Heart right ventricle (tissue), 16 donors: Measurements from ENCODE around the gene ANKRD16. TPM values are rescaled to one million over a fixed set of nuclear protein-coding genes. Genes with fewer than 3 reads are reported as not detected.
"Not testable (repeated sequence)": the region's sequence is repeated elsewhere in the genome, so short reads cannot be mapped to it uniquely, and the experiment has no call there.

ENCODE experiments used
- ATAC-seq, 8 donors: fragments of 200-7000 bp; cut with Tn5 transposase; one replicate each; pipeline ENCODE4 v1.9.1; 2020; ENCODE audit warnings: mild to moderate bottlenecking in 8 of 8, moderate library complexity in 8 of 8, moderate number of reproducible peaks in 1 of 8
- DNase-seq, 2 donors: peaks; one replicate each; pipeline ENCODE4 v3.0.0-alpha.2; 2020
- H3K27ac ChIP-seq, 10 donors: fragments of 200-600 bp; sonication (generic) in 2 of 10; one replicate each; pipeline versions ENCODE4 v1.5.0 to v1.8.0; 2020 to 2022; ENCODE audit warnings: mild to moderate bottlenecking in 3 of 10
- H3K27me3 ChIP-seq, 7 donors: fragments of 200-600 bp; one replicate each; pipeline ENCODE4 v1.8.0; 2021 to 2022; ENCODE audit warnings: mild to moderate bottlenecking in 2 of 7
- H3K36me3 ChIP-seq, 9 donors: fragments of 200-600 bp; sonication (generic) in 1 of 9; one replicate each; pipeline versions ENCODE4 v1.5.0 to v1.8.0; 2020 to 2022; ENCODE audit warnings: mild to moderate bottlenecking in 2 of 9
- H3K4me1 ChIP-seq, 9 donors: fragments of 200-600 bp; sonication (generic) in 1 of 9; one replicate each; pipeline versions ENCODE4 v1.5.0 to v1.8.0; 2020 to 2022; ENCODE audit warnings: mild to moderate bottlenecking in 4 of 9
- H3K4me3 ChIP-seq, 10 donors: fragments of 200-600 bp; sonication (generic) in 2 of 10; one replicate each; pipeline versions ENCODE4 v1.5.0 to v1.8.0; 2020 to 2022; ENCODE audit warnings: mild to moderate bottlenecking in 7 of 10, moderate library complexity in 2 of 10
- H3K9me3 ChIP-seq, 11 donors: fragments of 200-600 bp in 10 of 11; sonication (generic) in 2 of 11; one replicate each; pipeline versions ENCODE4 v1.5.0 to v1.8.0; 2013 to 2022; ENCODE audit warnings: mild to moderate bottlenecking in 2 of 11, control low read depth in 1 of 11, moderate library complexity in 1 of 11
- WGBS, 2 donors: extraction: QIAGEN DNeasy Blood & Tissue Kit; methylation state at CpG; one replicate each; pipeline ENCODE4 v1.1.7; 2013; ENCODE audit warnings: inconsistent platforms in 1 of 2; 5-methylcytosine and 5-hydroxymethylcytosine counted together
- intact Hi-C, 10 donors: fragments of 100-400 bp; cut with DNase I; formaldehyde crosslinking; loops; one replicate each; pipeline versions ENCODE4 v1.11.1 to v1.14.2; 2022
- polyA plus RNA-seq, 2 donors: library from polyadenylated mRNA; stranded (reverse); fragments of 200-250 nt; gene quantifications; one replicate each; pipeline ENCODE4 v1.2.3, GENCODE V29; 2013
- total RNA-seq, 10 donors: library from RNA; stranded (reverse); fragmentation: NEBNext Ultra II Directional in 3 of 10; extraction: Animal tissue kit (Norgen Biotek cat#: 25700) in 3 of 10; gene quantifications; one replicate each; pipeline versions ENCODE4 v1.2.1 to v1.2.4, GENCODE V29; 2021 to 2023
- TF ChIP-seq, protein P1 (sequence below), 9 donors: fragments of 200-600 bp; sonication (generic) in 2 of 9; IDR thresholded peaks; one replicate each; pipeline versions ENCODE4 v1.5.0 to v1.8.0; 2021 to 2022; ENCODE audit warnings: antibody characterized with exemption in 9 of 9, mild to moderate bottlenecking in 5 of 9, moderate library complexity in 1 of 9
- donor health status: Arrhythmogenic right ventricular cardiomyopathy.
- donor health status: ischemic (EF 13 %, LVEDD 7.1; RV severe dilation, severe dysfunction).
- donor health status: healthy with polysubstance abuse.
- donor health status: DM: no; HTN: yes; CAD: no.
- donor health status: DM: no; HTN: no; CAD: no.
- donor health status: ischemic (EF 25% LVEDD 6.9; RV normal size, moderate dysfunction).
- donor health status: ischemic (EF 25% LVEDD 5.7; RV mildly dilated, moderate dysfunction).
- donor health status: healthy.
- donor health status: DM: yes; HTN: yes; CAD: no.
- donor health status: Ischemic cardiomyopathy.
- donor health status: ischemic (EF 35%, LVEDD 5.7; RV mildly dilated, moderate dysfunction).
- donor health status: nonischemic (EF 11% LVEDD 7.7; RV severe dilation, severe dysfunction).
- donor health status: DM: yes; HTN: yes; CAD: no.
- donor health status: PGD.
- donor health status: ischemic (EF 29% LVEDD 5.4; RV normal size, mild dysfunction).
- donor health status: nonischemic (EF 23%, LVEDD 6.1; RV moderate dilation, normal function).

The ANKRD16 gene
- total and polyA plus RNA-seq, 12 donors, result 2.2 to 3.9 (median 3.4) TPM

DNA sequence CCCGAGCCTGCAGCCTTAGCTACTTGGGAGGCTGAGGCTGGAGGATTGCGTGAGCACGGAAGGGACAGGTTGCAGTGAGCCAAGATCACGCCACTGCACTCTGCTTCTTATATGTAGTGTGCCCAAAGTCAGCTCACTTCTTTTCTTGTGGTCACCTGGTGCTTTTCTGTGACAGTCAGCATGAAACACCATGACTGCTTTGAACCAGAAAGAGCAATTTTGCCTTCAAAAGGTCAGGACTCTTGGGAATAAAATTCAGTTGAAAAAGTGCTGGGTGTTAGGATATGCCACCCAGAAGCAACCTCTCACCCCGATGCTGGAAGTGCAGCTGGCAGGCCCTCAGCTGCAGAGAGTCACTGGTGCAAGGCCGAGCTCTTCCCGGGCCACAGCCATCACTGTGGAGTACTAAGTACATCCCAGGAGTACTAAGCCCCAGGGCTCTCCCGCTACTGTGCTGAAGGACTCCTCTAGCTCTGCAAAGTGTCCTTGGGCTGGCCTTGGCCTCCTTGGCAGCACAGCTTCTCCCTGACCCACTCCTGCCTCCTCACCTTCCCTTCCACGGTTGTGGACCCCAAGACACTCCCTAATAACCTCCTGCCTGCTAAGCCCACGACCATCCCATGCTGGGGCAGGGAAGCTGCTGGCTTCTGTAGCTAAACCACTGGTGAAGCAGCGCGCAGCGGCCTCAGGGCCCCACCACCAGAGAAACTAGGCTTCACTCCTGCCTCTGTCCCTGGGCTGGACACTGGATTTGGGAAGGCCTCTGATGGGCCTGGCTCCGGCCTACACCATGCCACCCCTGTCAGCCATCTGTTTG lies 58.9 kb downstream of the ANKRD16 start:
- DNase-seq (no peak), ATAC-seq (peak in 1 of 8 donors; percentile 20)
- 92 to 94% methylated on average over 14 of the region's 14 CpGs for WGBS, 2 donors
- H3K27ac ChIP-seq, result no peak overlapping the region
- no peaks in the 10 kb centered on the region for H3K27me3 ChIP-seq
- peaks cover 0 to 9% (median 3%) of the 10 kb centered on the region in 9 donors for H3K4me1 ChIP-seq
- no peak overlapping the region for H3K4me3 ChIP-seq
- intact Hi-C loops, result no loop called here
- no peaks in the 10 kb centered on the region for H3K9me3 ChIP-seq
- TF ChIP-seq, protein P1, sequence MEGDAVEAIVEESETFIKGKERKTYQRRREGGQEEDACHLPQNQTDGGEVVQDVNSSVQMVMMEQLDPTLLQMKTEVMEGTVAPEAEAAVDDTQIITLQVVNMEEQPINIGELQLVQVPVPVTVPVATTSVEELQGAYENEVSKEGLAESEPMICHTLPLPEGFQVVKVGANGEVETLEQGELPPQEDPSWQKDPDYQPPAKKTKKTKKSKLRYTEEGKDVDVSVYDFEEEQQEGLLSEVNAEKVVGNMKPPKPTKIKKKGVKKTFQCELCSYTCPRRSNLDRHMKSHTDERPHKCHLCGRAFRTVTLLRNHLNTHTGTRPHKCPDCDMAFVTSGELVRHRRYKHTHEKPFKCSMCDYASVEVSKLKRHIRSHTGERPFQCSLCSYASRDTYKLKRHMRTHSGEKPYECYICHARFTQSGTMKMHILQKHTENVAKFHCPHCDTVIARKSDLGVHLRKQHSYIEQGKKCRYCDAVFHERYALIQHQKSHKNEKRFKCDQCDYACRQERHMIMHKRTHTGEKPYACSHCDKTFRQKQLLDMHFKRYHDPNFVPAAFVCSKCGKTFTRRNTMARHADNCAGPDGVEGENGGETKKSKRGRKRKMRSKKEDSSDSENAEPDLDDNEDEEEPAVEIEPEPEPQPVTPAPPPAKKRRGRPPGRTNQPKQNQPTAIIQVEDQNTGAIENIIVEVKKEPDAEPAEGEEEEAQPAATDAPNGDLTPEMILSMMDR (IDR thresholded peaks at IDR 0.05), result no peak
- H3K36me3 ChIP-seq, result no peaks in the 10 kb centered on the region

DNA sequence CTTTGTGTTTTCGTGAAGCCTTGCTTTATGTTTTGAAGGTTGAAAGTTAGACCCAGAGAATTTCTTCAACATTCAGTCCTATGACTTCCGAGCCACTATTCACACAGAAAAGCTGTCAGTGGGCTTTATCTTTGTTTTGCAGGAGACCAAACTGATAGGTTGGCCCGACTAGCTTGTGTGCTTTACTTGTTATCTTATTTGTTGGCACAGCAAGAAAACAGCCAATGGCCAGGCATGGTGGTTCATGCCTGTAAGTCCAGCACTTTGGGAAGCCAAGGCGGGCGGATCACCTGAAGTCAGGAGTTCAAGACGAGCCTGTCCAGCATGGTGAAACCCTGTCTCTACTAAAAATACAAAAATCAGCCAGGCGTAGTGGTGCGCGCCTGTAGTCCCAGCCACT lies 60.4 kb downstream of the ANKRD16 start:
- no peaks in the 10 kb centered on the region for H3K36me3 ChIP-seq
- H3K9me3 ChIP-seq, result no peaks in the 10 kb centered on the region
- H3K4me1 ChIP-seq, result peaks cover 0 to 7% (median 3%) of the 10 kb centered on the region in 9 donors
- 77 to 78% methylated on average over 9 of the region's 9 CpGs for WGBS, 2 donors
- H3K27me3 ChIP-seq, result no peaks in the 10 kb centered on the region
- H3K4me3 ChIP-seq, result no peak overlapping the region
- DNase-seq (no peak), ATAC-seq (no peak)
- TF ChIP-seq, protein P1 (IDR thresholded peaks at IDR 0.05), result no peak
- no peak overlapping the region for H3K27ac ChIP-seq
- intact Hi-C loops, result no loop called here

DNA sequence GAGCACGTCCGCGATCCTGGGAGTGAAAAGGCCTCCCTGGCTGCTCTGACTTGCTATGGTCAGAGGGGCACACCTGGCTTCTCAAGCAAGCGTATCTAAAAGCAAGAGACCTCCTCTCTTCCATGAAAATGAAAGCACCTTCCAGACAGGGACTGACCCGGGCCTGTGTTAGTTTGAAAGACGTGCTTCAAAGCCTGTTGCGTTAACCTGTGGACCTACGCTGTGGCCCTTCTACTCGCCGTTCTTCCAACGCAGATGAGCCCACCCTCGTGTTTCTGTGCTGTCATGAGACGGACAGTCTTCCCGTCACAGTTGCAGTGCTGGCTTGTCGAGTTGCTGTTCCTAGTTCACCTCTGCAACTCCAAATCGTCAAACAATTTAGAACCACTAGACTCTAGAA lies 61.0 kb downstream of the ANKRD16 start:
- TF ChIP-seq, protein P1 (IDR thresholded peaks at IDR 0.05), result no peak
- Histone ChIP-seq H3K9me3 (no peaks in the 10 kb centered on the region), H3K4me1 (peaks cover 0 to 3% (median 0%) of the 10 kb centered on the region in 9 donors), H3K27me3 (no peaks in the 10 kb centered on the region), H3K27ac (no peak overlapping the region), H3K36me3 (no peaks in the 10 kb centered on the region), H3K4me3 (no peak overlapping the region)
- DNase-seq (no peak), ATAC-seq (no peak)
- WGBS, 2 donors, result 93% methylated on average over 16 of the region's 16 CpGs
- intact Hi-C loops, result no loop called here

DNA sequence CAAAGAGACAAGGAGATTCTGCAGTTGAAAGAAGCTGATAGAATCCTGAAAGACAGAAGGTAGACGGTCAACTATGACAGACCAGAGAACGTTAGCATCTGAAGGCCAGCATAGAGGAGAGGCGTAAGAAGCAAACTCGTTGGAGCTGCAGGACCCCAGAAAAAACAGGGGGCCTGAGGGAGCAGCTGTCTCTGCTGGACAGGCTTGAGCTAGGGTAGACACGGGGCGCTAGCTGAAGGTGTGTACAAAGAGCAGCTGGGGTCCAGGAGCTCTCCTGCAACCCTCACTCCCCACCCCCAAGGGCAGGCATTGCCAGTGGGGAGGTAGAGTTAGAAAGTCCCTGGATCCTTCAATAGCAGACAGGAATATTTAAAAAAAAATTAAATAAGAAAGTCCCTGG lies 61.9 kb downstream of the ANKRD16 start:
- ATAC-seq, result peak in 1 of 8 donors; percentile 50
- H3K27me3 ChIP-seq, result no peaks in the 10 kb centered on the region
- TF ChIP-seq, protein P1 (IDR thresholded peaks at IDR 0.05), result no peak

DNA sequence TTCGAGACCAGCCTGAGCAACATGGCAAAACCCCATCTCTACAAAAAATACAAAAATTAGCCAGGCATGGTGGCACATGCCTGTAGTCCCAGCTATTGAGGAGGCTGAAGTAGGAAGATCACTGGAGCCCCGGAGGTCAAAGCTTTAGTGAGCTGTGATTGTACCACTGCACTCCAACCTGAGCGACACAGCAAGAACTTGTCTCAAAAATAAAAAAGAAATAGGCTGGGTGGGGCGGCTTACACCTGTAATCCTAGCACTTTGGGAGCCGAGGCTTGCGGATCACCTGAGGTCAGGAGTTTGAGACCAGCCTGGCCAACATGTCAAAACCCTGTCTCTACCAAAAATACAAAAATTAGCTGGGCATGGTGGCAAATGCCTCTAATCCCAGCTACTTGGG lies 63.2 kb downstream of the ANKRD16 start:
- H3K4me1 ChIP-seq, H3K27ac ChIP-seq, H3K9me3 ChIP-seq, DNase-seq, H3K27me3 ChIP-seq, H3K36me3 ChIP-seq, ATAC-seq, H3K4me3 ChIP-seq, intact Hi-C loops: not testable (repeated sequence)
- whole genome bisulfite sequencing, 2 donors, result 94 to 95% methylated on average over 6 of the region's 6 CpGs

More for the DNA sequence above, 61.9 kb downstream of the ANKRD16 start:
- Histone ChIP-seq H3K4me1 (no peaks in the 10 kb centered on the region), H3K27ac (no peak overlapping the region), H3K4me3 (no peak overlapping the region), H3K36me3 (no peaks in the 10 kb centered on the region), H3K9me3 (no peaks in the 10 kb centered on the region)
- DNase-seq, result no peak
- WGBS, 2 donors, result 85 to 89% methylated on average over 6 of the region's 6 CpGs
- intact Hi-C loops, result no loop called here
